NCI-H1436 (cell line): ENCODE measurements around the gene KRT12.

Experiments used
- DNase-seq: peaks from one replicate; lab custom pipeline; 2025; lab: John Stamatoyannopoulos, UW

KRT12 gene

DNA sequence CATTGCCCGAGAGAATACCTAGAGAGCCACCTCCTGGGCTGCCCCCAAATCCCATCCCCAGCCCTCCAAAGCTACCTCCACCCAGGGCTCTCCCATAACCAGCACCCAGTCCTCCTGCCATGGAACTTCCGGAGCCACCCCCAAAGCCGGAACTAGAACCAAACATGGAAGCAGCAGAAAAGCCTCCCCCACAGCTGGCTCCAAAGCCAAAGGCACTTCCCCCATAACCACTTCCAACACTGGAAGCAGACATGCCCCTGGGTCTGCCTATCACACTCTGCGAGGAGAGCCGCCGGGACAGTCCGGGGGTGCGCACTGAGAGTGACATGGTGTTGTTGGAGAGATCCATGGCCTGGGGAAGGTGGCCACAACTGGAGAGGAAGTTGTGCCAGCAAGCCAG is at the start of gene KRT12:
Gene KRT12, minus strand, starts transcription at position 386 of the 400 bp plus-strand sequence. Its CDS starts 37 bp downstream, at position 349.
- DNase-seq: no peak

DNA sequence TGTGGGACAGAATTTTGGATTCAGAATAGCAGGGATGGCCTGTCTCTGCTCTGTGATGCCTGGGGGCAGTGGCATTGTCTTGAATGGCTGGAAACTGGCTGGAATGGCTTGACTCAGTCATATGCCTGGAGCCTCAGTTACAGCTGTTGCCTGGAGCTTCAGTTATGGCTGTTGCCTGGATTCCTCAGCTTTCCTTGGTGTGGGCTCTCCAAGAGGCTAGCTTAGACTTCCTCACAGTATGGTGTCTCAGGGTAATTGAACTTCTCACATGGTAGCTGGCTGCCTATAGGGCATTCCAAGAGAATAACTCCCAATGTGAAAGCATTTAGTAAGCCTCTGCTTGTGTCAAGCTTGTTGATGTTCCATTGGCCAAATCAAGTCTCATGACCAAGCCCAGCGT is 49.3 kb upstream of the KRT12 start:
- no peak for DNase-seq

DNA sequence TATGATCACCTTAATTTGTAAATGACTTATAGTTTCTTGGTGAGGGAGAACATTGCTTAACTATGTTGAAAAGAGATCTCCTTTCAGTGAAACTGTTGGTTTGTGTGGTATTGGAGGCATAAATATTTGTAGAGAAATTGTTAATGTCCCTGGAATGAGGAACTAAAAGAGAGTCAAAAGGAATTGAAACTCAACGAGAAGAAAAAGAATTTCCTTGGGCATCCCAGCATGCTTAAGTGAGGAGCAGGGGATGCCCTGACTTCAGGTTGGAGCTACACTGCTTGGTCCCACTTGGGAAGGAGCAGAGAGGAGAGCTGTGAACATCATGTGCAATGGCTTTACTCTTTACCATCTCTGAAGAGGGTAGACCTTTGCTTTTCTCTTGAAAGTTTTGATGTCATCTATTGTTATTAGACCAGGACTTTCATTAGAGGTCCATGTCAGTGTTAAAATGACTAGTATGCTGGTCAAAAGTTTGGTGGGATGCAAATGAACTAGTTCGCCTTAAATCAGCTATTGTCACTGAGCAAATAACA is 48.8 kb upstream of the KRT12 start:
- DNase-seq: no peak

DNA sequence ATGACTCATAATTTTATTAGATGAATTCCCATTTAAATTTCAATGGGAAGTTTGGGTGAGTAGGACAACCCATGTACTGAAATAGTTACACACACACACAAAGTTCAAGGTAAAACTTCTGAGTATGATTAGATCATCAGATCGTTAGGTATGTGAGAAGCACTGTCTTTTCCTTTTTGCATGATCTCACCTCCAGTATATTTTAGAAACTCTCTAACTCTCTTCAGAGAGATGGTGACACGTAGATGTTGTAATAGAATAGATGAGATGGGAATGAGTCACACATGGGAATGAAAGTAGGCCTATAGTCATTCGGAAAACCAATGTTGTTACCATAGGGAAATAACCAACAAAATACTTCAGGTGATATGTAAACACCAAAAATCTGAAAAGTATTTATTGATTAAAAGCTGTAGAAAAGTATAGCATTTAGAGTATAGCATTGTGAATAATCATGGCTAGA is 48.2 kb upstream of the KRT12 start:
- no peak for DNase-seq

DNA sequence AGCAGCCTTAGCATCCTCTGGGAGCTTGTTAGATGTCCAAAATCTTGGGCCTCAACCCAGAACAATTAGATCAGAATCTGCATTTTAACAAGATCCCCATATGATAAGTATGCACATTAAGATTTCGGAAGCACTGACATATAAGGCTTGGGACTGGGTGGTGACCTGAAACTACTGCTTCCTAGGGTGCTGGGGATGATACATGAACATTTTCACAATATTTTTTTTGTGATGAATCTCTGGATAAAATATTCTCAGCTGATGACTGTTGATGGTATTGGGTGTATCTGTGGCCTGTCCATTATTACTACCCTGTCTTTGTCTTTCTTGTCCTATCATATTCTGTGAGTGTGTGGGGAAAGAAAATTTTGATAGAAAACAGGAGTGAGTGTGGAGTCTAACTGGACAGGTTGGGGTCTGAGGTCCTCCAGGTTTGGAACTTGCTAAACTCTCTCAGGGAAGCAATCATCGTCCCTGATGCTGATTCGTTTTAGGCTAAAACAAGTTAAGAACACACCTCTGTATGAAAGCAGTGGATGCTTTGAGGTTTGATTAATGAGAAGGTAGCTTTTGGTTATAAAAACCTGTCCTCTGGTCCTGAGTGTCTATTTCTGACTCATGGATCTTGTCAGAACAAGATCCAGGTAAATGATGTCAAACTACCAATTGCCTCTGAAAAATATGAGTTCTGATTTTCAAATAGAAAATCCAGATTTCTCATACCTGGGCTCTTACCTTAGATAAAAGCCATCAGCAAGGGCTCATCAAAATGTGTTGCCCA is 47.2 kb upstream of the KRT12 start:
- no peak for DNase-seq

GRCh38 chr17:40912486-40913210 is 45.6 kb upstream of the KRT12 start:
- no peak for DNase-seq

GRCh38 chr17:40910441-40910841 is 43.4 kb upstream of the KRT12 start:
- no peak for DNase-seq

DNA sequence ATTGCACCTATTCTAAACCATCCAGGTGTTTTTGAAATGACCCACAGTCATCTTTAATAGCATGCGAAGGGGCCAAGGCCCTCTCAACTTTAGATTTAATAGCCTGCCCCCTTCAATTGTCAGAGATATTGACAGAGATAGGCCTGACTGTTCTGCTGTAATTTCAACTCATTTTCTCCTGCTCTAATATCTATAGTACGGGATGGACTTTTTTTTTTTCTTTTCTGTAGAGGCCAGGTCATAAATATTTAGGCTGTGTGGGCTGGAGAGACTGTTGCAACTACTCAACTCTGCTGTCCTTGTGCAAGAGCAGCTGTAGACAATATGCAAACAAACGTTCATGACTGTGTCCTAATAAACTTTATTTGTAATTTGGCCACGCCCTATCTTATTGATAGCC is 42.7 kb upstream of the KRT12 start:
- no peak for DNase-seq

- peak; percentile 94 for DNase-seq
Measured at GRCh38 chr17:40909351-40909750, 42.3 kb upstream of the KRT12 start.

- no peak for DNase-seq
Measured at GRCh38 chr17:40906613-40907012, 39.6 kb upstream of the KRT12 start.

GRCh38 chr17:40905370-40905769 is 38.3 kb upstream of the KRT12 start:
- DNase-seq: no peak

DNA sequence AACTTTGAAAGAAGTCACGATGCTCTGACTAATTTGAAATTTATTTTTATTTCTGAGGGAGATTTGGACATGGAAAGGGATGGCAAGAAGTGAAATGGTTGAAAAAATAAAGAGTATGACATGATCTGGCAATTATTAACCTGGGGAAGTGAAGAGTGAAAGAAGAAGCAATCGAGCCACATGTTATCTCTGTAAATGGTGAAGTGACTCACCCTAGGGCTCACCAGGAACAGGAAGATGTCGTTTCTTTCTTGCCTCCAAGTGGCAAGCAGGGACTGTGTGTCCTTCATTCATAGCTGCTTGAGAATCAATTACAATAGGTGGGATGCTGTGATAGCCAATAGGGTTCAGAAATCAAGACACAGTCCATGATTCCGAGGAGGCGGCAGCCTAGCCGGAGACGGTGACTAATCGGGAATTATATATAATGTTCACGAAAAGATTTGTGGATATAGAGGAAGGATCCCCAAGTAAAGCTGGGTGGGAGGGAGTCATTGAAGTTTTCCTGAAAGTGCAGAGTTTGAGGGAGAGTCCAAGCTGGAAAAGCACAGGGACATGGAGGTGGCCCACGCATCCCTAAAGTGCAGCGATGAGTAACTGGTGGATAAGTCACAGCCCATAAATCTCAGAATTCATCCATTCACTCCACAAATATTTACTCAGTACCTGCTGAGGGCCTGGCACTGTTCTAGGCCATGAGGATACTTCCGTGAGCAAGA is 36.3 kb upstream of the KRT12 start:
- no peak for DNase-seq

GRCh38 chr17:40902498-40902897 is 35.5 kb upstream of the KRT12 start:
- no peak for DNase-seq

DNA sequence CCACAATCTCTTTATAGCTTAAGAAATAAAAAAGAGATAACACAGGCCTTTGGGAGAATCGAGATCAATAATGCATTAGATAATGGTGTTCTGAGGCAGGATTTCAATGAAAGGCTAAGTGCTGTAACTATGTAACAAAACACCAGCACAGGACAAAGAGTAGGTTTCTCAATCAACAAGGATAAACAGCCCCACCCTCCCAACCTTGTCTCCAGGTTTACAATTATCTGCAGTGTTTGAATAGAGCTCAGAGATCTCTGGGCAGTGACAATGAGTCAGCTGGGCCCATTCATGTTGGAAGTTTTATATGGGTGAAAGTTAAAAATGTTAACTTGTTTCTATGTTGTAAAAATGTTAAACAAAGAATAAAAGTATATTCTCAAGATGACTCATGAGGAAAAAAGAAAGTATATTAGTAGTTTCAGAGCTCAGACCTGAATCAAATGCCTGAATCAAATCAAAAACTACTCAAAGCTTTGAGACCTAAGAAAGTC is 35.0 kb upstream of the KRT12 start:
- peak; percentile 56 for DNase-seq

GRCh38 chr17:40900809-40901356 is 33.9 kb upstream of the KRT12 start:
- no peak for DNase-seq

GRCh38 chr17:40896916-40897455 is 30.0 kb upstream of the KRT12 start:
- DNase-seq: no peak

DNA sequence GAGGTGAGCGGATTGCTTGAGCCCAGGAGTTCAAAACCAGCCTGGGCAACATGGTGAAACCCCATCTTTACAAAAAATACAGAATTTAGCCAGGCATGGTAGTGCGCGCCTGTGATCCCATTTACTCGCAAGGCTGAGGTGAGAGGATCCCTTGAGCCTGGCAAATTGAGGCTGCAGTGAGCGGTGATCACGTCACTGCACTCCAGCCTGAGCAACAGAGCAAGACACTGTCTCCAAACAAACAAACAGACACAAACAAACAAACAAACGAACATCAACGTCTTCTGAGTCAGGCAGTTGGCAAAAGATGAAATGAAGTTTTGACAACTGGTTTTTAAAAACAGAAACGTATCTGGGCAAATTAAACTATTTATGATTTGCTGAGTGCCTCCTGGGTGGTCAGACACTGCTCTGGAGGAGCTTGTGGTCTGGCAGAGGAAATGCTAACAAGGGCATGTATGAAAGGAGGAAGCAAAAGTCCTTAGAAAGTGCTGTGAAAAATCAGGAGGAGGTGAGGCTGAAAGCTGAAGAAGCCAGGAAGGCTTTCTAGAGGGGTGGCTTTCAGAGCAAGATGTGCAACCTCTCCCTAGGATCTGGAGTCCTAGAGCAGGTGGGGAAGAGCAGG is 28.2 kb upstream of the KRT12 start:
- no peak for DNase-seq

GRCh38 chr17:40888196-40888720 is 21.2 kb upstream of the KRT12 start:
- no peak for DNase-seq

DNA sequence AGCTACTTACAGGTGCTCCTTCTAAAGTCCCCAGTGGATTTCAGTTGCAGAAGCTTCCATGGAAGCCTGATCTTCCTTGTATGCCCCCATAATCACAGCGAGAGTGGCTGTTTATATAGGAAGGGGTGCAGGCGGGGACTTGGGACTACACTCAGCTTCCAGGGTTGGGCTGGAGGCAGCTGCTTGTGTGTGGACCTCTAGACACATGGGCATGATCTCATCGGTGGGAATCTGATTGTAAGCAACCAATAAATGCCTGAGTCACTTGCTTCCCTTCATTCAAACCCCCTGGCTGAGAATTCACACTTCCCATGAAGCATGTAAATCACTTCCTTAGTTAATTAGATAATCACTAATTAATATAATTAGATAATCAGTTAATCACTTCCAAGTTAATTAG is 19.1 kb upstream of the KRT12 start:
- no peak for DNase-seq

GRCh38 chr17:40884708-40885512 is 17.9 kb upstream of the KRT12 start, which contains the start of gene KRT20:
Gene KRT20 (minus strand): TSS chr17:40885242. CDS start chr17:40885185, 57 bp downstream.
- DNase-seq: no peak
